Measurements from ENCODE around the gene UPF3A.

Gene UPF3A

DNA sequence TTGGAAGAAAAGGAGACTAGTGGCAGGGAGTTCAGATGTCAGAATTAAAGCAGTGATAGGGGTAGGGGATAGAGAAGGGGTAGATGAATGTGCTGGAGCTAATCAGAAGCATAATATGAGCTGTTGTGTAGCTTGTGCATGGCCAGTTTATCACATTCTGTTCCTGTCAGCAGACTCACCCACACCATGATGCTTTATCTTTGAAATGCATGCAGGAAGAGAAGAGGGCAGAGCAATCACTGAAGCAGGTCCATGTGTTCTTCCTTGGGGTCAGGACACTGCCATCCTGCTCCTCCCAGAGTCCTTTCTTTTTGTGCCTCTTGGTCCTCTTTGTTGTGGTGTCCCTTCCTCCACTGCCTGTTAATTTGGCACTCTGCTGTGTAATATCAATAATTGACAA lies 38.7 kb downstream of the UPF3A start:
- ATAC-seq: no peak
- TF ChIP-seq ZC3H10 (CRISPR knock-in tag; IDR thresholded peaks at IDR 0.05): no peak
- TF ChIP-seq TOX (CRISPR knock-in tag; IDR thresholded peaks at IDR 0.05; ENCODE audit: borderline replicate concordance): no peak
- no peak for TF ChIP-seq PPARA (CRISPR knock-in tag; IDR thresholded peaks at IDR 0.05; ENCODE audit: borderline replicate concordance)
- TF ChIP-seq RARB (CRISPR knock-in tag; IDR thresholded peaks at IDR 0.05): no peak
- TF ChIP-seq ZFP3 (CRISPR knock-in tag; IDR thresholded peaks at IDR 0.05): no peak
- TF ChIP-seq, protein P1, sequence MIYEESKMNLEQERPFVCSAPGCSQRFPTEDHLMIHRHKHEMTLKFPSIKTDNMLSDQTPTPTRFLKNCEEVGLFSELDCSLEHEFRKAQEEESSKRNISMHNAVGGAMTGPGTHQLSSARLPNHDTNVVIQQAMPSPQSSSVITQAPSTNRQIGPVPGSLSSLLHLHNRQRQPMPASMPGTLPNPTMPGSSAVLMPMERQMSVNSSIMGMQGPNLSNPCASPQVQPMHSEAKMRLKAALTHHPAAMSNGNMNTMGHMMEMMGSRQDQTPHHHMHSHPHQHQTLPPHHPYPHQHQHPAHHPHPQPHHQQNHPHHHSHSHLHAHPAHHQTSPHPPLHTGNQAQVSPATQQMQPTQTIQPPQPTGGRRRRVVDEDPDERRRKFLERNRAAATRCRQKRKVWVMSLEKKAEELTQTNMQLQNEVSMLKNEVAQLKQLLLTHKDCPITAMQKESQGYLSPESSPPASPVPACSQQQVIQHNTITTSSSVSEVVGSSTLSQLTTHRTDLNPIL (CRISPR knock-in tag; IDR thresholded peaks at IDR 0.05; ENCODE audit: low read depth): no peak
- no peak for TF ChIP-seq BACH2 (CRISPR knock-in tag; IDR thresholded peaks at IDR 0.05; ENCODE audit: borderline replicate concordance)
- TF ChIP-seq, protein P2, sequence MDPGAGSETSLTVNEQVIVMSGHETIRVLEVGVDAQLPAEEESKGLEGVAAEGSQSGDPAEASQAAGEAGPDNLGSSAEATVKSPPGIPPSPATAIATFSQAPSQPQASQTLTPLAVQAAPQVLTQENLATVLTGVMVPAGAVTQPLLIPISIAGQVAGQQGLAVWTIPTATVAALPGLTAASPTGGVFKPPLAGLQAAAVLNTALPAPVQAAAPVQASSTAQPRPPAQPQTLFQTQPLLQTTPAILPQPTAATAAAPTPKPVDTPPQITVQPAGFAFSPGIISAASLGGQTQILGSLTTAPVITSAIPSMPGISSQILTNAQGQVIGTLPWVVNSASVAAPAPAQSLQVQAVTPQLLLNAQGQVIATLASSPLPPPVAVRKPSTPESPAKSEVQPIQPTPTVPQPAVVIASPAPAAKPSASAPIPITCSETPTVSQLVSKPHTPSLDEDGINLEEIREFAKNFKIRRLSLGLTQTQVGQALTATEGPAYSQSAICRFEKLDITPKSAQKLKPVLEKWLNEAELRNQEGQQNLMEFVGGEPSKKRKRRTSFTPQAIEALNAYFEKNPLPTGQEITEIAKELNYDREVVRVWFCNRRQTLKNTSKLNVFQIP (CRISPR knock-in tag; IDR thresholded peaks at IDR 0.05; ENCODE audit: borderline replicate concordance, low read depth): no peak
- TF ChIP-seq, protein P3, sequence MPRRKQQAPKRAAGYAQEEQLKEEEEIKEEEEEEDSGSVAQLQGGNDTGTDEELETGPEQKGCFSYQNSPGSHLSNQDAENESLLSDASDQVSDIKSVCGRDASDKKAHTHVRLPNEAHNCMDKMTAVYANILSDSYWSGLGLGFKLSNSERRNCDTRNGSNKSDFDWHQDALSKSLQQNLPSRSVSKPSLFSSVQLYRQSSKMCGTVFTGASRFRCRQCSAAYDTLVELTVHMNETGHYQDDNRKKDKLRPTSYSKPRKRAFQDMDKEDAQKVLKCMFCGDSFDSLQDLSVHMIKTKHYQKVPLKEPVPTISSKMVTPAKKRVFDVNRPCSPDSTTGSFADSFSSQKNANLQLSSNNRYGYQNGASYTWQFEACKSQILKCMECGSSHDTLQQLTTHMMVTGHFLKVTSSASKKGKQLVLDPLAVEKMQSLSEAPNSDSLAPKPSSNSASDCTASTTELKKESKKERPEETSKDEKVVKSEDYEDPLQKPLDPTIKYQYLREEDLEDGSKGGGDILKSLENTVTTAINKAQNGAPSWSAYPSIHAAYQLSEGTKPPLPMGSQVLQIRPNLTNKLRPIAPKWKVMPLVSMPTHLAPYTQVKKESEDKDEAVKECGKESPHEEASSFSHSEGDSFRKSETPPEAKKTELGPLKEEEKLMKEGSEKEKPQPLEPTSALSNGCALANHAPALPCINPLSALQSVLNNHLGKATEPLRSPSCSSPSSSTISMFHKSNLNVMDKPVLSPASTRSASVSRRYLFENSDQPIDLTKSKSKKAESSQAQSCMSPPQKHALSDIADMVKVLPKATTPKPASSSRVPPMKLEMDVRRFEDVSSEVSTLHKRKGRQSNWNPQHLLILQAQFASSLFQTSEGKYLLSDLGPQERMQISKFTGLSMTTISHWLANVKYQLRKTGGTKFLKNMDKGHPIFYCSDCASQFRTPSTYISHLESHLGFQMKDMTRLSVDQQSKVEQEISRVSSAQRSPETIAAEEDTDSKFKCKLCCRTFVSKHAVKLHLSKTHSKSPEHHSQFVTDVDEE (CRISPR knock-in tag; IDR thresholded peaks at IDR 0.05): no peak
- no peak for TF ChIP-seq ZNF565 (CRISPR knock-in tag; conservative IDR thresholded peaks at IDR 0.05; ENCODE audit: low read depth)
- TF ChIP-seq ZFP30 (CRISPR knock-in tag; IDR thresholded peaks at IDR 0.05): no peak
- TF ChIP-seq GLIS3 (CRISPR knock-in tag; IDR thresholded peaks at IDR 0.05): no peak
- TF ChIP-seq ZNF8 (CRISPR knock-in tag; IDR thresholded peaks at IDR 0.05): no peak
- TF ChIP-seq ZNF70 (CRISPR knock-in tag; IDR thresholded peaks at IDR 0.05): no peak

DNA sequence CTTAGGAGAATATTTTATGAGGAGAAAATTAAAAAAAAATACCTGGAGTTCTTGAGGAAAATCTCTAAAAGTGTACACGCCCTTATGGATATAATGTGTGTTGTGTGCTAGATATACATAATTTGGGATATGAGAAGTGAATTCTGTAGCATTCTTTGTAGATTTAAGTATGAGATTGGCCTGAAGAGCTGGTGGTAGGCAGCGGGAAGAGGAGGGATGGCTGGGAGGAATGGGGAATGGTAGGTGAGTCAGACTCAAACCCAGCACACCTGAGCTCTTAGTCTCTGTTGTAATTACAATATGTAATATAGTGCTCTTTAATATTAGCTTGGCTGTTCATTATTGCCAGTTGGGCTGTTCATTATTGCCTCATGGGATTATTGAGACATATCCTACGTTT lies 39.9 kb downstream of the UPF3A start:
- no peak for ATAC-seq
- TF ChIP-seq ARNTL (CRISPR knock-in tag; IDR thresholded peaks at IDR 0.05; ENCODE audit: borderline replicate concordance, low read depth) (no peak), CSDC2 (CRISPR knock-in tag; IDR thresholded peaks at IDR 0.05) (no peak), ISL1 (CRISPR knock-in tag; IDR thresholded peaks at IDR 0.05) (no peak), ZNF70 (CRISPR knock-in tag; IDR thresholded peaks at IDR 0.05) (no peak), SNAI2 (CRISPR knock-in tag; IDR thresholded peaks at IDR 0.05) (no peak), RARB (CRISPR knock-in tag; IDR thresholded peaks at IDR 0.05) (no peak)
- TF ChIP-seq, protein P4, sequence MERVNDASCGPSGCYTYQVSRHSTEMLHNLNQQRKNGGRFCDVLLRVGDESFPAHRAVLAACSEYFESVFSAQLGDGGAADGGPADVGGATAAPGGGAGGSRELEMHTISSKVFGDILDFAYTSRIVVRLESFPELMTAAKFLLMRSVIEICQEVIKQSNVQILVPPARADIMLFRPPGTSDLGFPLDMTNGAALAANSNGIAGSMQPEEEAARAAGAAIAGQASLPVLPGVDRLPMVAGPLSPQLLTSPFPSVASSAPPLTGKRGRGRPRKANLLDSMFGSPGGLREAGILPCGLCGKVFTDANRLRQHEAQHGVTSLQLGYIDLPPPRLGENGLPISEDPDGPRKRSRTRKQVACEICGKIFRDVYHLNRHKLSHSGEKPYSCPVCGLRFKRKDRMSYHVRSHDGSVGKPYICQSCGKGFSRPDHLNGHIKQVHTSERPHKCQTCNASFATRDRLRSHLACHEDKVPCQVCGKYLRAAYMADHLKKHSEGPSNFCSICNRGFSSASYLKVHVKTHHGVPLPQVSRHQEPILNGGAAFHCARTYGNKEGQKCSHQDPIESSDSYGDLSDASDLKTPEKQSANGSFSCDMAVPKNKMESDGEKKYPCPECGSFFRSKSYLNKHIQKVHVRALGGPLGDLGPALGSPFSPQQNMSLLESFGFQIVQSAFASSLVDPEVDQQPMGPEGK (CRISPR knock-in tag; IDR thresholded peaks at IDR 0.05; ENCODE audit: borderline replicate concordance): no peak

DNA sequence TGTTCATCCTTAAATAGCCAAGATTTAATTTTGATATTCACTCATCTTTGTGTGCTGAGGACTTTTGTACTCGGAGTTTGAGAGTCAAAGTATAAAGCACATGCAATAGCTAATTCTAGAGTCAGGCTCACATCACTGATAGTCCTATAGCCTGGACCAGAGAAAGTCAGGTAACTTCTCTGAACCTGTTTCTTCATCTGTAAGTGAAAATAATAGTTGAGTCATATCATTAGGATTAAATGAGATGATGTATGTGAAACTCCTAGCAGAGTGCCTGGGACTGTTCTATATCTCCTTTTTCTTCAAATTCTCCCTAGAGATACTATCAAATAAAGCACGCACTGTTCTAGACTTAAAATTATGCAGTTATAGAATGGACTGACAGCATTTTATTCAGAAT lies 41.9 kb downstream of the UPF3A start:
- no peak for ATAC-seq
- TF ChIP-seq TCF4 (CRISPR knock-in tag; IDR thresholded peaks at IDR 0.05; ENCODE audit: borderline replicate concordance): no peak
- no peak for TF ChIP-seq ZFP30 (CRISPR knock-in tag; IDR thresholded peaks at IDR 0.05)

DNA sequence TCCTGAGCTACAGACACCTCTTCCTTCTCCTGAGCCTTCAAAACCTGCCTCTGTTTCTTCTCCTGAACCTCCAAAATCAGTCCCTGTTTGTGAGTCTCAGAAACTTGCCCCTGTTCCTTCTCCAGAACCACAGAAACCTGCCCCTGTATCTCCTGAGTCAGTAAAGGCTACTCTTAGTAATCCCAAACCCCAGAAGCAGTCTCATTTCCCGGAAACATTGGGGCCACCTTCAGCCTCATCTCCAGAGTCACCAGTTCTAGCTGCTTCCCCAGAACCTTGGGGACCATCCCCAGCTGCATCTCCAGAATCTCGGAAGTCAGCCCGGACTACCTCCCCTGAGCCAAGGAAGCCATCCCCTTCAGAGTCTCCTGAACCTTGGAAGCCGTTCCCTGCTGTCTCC lies 42.9 kb downstream of the UPF3A start:
- TF ChIP-seq, protein P1 (CRISPR knock-in tag; IDR thresholded peaks at IDR 0.05; ENCODE audit: low read depth): no peak
- TF ChIP-seq, protein P3 (CRISPR knock-in tag; IDR thresholded peaks at IDR 0.05): no peak
- no peak for ATAC-seq

All from SK-N-SH treated with all-trans-retinoic acid at 6 μM for 48 hours (cell line).